Lower leg skin (tissue), 3 donors: ENCODE results near the gene PSD2.

Source experiments
- CTCF ChIP-seq, 3 donors: fragments of 450-650 bp; IDR thresholded peaks; one replicate each; pipeline ENCODE4 v1.5.1; 2016; ENCODE audit warnings: antibody characterized with exemption in 3 of 3, mild to moderate bottlenecking in 3 of 3, moderate library complexity in 2 of 3
- POLR2A ChIP-seq, 2 donors: fragments of 450-650 bp; IDR thresholded peaks; one replicate each; pipeline ENCODE4 v1.6.1; 2016 to 2017; ENCODE audit warnings: antibody characterized with exemption in 2 of 2, mild to moderate bottlenecking in 1 of 2, moderate library complexity in 1 of 2

GRCh38 chr5:139859013-139859412 lies 63.4 kb downstream of the PSD2 start:
- TF ChIP-seq POLR2A (IDR thresholded peaks at IDR 0.05) = no peak
- TF ChIP-seq CTCF (IDR thresholded peaks at IDR 0.05) = no peak
